ENCODE data around the gene COL13A1. TPM values are rescaled to one million over a fixed set of nuclear protein-coding genes. Genes with fewer than 3 reads are reported as not detected.

The COL13A1 gene
- total RNA-seq, 1 experiment from 2014 or later = 3.6 TPM

GRCh38 chr10:69856601-69857166, 55.0 kb downstream of the COL13A1 start:
- Histone ChIP-seq H2BK15ac (ENCODE audit: low read depth, low read length) (no peak overlapping the region), H2AFZ (ENCODE audit: low read length) (no peak overlapping the region), H3K23me2 (ENCODE audit: insufficient read length, low read depth, low read length, poor library complexity, severe bottlenecking) (no peaks in the 10 kb centered on the region), H2BK20ac (ENCODE audit: low read depth, low read length, poor library complexity, severe bottlenecking) (no peak overlapping the region), H4K8ac (replicated peaks; ENCODE audit: insufficient read length, low read depth, low read length) (no peak overlapping the region), H4K91ac (ENCODE audit: insufficient read length, low read depth, low read length) (no peak overlapping the region), H3K4ac (ENCODE audit: low read depth, low read length) (no peak overlapping the region), H3K9ac (ENCODE audit: extremely low read depth, insufficient read length, low read length) (no peak overlapping the region), H3K18ac (ENCODE audit: insufficient read length, low read depth, low read length) (no peak overlapping the region), H3K4me1 (ENCODE audit: insufficient read depth, low read length) (peaks cover 14% of the 10 kb centered on the region; the same call in 1 of the 2 replicates), H3K56ac (ENCODE audit: insufficient read length, low read depth, low read length) (no peak overlapping the region), H2BK120ac (ENCODE audit: low read depth, low read length, poor library complexity, severe bottlenecking) (no peak overlapping the region), H3K79me1 (ENCODE audit: insufficient read depth, low read depth, low read length, poor library complexity, severe bottlenecking) (no peaks in the 10 kb centered on the region), H2BK5ac (ENCODE audit: insufficient read length, low read length) (no peak overlapping the region), H3K14ac (ENCODE audit: insufficient read depth, low read length) (no peak overlapping the region), H2BK12ac (ENCODE audit: insufficient read length, low read depth, low read length) (no peak overlapping the region), H3K27ac (ENCODE audit: insufficient read length, low read depth, low read length) (no peak overlapping the region), H3K9me3 (ENCODE audit: control insufficient read depth, low read depth, low read length) (no peaks in the 10 kb centered on the region), H4K20me1 (ENCODE audit: control insufficient read depth, insufficient read depth, insufficient read length) (no peaks in the 10 kb centered on the region), H3T11ph (ENCODE audit: low read length) (no peak overlapping the region), H3K23ac (ENCODE audit: insufficient read length, low read depth, low read length) (no peak overlapping the region), H3K4me2 (ENCODE audit: insufficient read depth, insufficient read length, low read length) (no peak overlapping the region), H2AK5ac (ENCODE audit: insufficient read length, low read length) (no peak overlapping the region), H4K5ac (ENCODE audit: insufficient read length, low read depth, low read length) (no peak overlapping the region), H3K79me2 (ENCODE audit: insufficient read depth, low read length) (no peaks in the 10 kb centered on the region), H3K27me3 (ENCODE audit: insufficient read depth, low read length) (no peaks in the 10 kb centered on the region)
- DNase-seq = no peak
- Mint-ChIP-seq H3K4me3 (no peak overlapping the region; a peak in 1 of 5 replicates), H3K4me1 (peaks cover 45 to 54% of the 10 kb centered on the region in 2 experiments), H3K27me3 (ENCODE audit: low read depth) (peaks cover 4% of the 10 kb centered on the region), H3K36me3 (ENCODE audit: insufficient read depth in 1 of 3, low read depth in 3 of 3) (no peaks in the 10 kb centered on the region), H3K9me3 (no peaks in the 10 kb centered on the region), H3K27ac (peak overlapping the region in 2 of 3 experiments; percentile 61 to 79; a peak in 2 of 7 replicates)
- no peak for TF ChIP-seq CTCF (conservative IDR thresholded peaks at IDR 0.05)
- no CpG with 5 or more reads among the region's 7 CpGs for WGBS (ENCODE audit: extremely low coverage, insufficient read length, low lambda C conversion rate)

Data from H9 (cell line).